K562 (cell line): ENCODE results near the gene EFCAB5. TPM values are rescaled to one million over a fixed set of nuclear protein-coding genes. Genes with fewer than 3 reads are reported as not detected.

ENCODE experiments used
- ATAC-seq: fragments of 200-7000 bp; cut with Tn5 transposase; 3 replicates; pipeline ENCODE4 v1.9.1; 2020; ENCODE audit warnings: moderate library complexity
- BruUV-seq: library from RNA; stranded (reverse); fragments of 400-500 nt; replicated peaks from 2 replicates; lab custom pipeline; 2021; lab: Mats Ljungman, UMichigan
- CTCF ChIA-PET: fragments of 300-600 bp; formaldehyde crosslinking; extraction: SDS; loops from one replicate; lab custom pipeline; 2021; ENCODE audit warnings: low intra/inter-chr PET ratio; lab: Yijun Ruan, JAX
- POLR2A ChIA-PET: fragments of 300-600, 350-650 bp; sonication (Branson Sonifier 250); formaldehyde crosslinking; extraction: SDS; loops from one replicate; lab custom pipeline; 2021; ENCODE audit warnings: antibody characterized with exemption, inconsistent platforms; lab: Yijun Ruan, JAX
- DNase-seq, 4 experiments: peaks; one replicate each; pipeline versions ENCODE4 v3.0.0 to v3.0.0-alpha.2; 2011 to 2018; ENCODE audit warnings: low spot score in 3 of 4, mixed read lengths in 3 of 4; ENCODE audit errors: extremely low read depth in 1 of 4
- FAIRE-seq: peaks from 2 replicates; lab custom pipeline; 2011; peaks lifted over from hg19 to GRCh38; lab: Jason Lieb, UNC
- H2AFZ ChIP-seq: 2 replicates; pipeline ENCODE4 v1.6.0; 2011; ENCODE audit warnings: low read depth, low read length, control low read depth, inconsistent platforms
- H3K27ac ChIP-seq: fragments of 200-600 bp; 3 replicates; pipeline ENCODE4 v1.8.0; 2011; ENCODE audit warnings: low read depth, mild to moderate bottlenecking, control low read depth, inconsistent platforms, low read length, moderate library complexity, mixed read lengths; ENCODE audit errors: extremely low read depth
- H3K27me3 ChIP-seq, 2 experiments: fragments of 300-600 bp in 1 of 2; 2 replicates in 1 of 2; 3 replicates in 1 of 2; pipeline versions ENCODE4 v1.6.0 to v1.8.0; 2011; ENCODE audit warnings: inconsistent platforms in 2 of 2, low read length in 2 of 2, mild to moderate bottlenecking in 1 of 2, mixed read lengths in 1 of 2, moderate library complexity in 1 of 2; ENCODE audit not compliant: control insufficient read depth in 2 of 2, insufficient read depth in 2 of 2
- H3K36me3 ChIP-seq: fragments of 300-600 bp; 3 replicates; pipeline ENCODE4 v1.8.0; 2011; ENCODE audit warnings: mild to moderate bottlenecking, low read length, inconsistent platforms; ENCODE audit not compliant: control insufficient read depth, insufficient read depth
- H3K4me1 ChIP-seq, 2 experiments: fragments of 200-600 bp in 1 of 2; replicated peaks in 1 of 2; 2 replicates in 1 of 2; 3 replicates in 1 of 2; pipeline versions ENCODE4 v1.5.1 to v1.8.0; 2011; ENCODE audit warnings: inconsistent platforms in 2 of 2, low read length in 2 of 2, mild to moderate bottlenecking in 1 of 2, mixed read lengths in 1 of 2, moderate library complexity in 1 of 2; ENCODE audit not compliant: control insufficient read depth in 2 of 2, insufficient read depth in 2 of 2
- H3K4me2 ChIP-seq: 2 replicates; pipeline ENCODE4 v1.6.1; 2011; ENCODE audit warnings: low read length, control low read depth, inconsistent platforms, mixed read lengths; ENCODE audit not compliant: insufficient read depth
- H3K4me3 ChIP-seq: fragments of 200-600 bp; sonication (generic), shearing (Covaris generic); 2 replicates; pipeline ENCODE4 v1.5.1; 2016; ENCODE audit warnings: control low read depth, inconsistent platforms
- H3K79me2 ChIP-seq: fragments of 200-600 bp; 3 replicates; pipeline ENCODE4 v1.8.0; 2011; ENCODE audit warnings: low read length, inconsistent platforms; ENCODE audit not compliant: control insufficient read depth, insufficient read depth
- H3K9ac ChIP-seq, 2 experiments: 2 replicates each; pipeline versions ENCODE4 v1.6.0 to v1.6.1; 2011; ENCODE audit warnings: low read depth in 2 of 2, low read length in 2 of 2, control low read depth in 1 of 2, inconsistent platforms in 1 of 2, mild to moderate bottlenecking in 1 of 2, mixed read lengths in 1 of 2; ENCODE audit not compliant: insufficient read depth in 1 of 2
- H3K9me1 ChIP-seq: one replicate; pipeline ENCODE4 v1.6.0; 2011; ENCODE audit warnings: inconsistent platforms, mild to moderate bottlenecking, low read length, moderate library complexity; ENCODE audit not compliant: control insufficient read depth, insufficient read depth
- H3K9me3 ChIP-seq: replicated peaks from 2 replicates; pipeline ENCODE4 v1.5.1; 2011; ENCODE audit warnings: low read depth, low read length, inconsistent platforms; ENCODE audit not compliant: control insufficient read depth, insufficient read depth
- H4K20me1 ChIP-seq: replicated peaks from 2 replicates; pipeline ENCODE4 v1.6.1; 2011; ENCODE audit warnings: low read length, inconsistent platforms, mixed read lengths; ENCODE audit not compliant: control insufficient read depth, insufficient read depth
- MECOM ChIP-seq: fragments of 250-450 bp; sonication (Bioruptor Pico); IDR thresholded peaks from 2 replicates; pipeline ENCODE4 v1.8.0; 2022; ENCODE audit warnings: inconsistent platforms
- MEIS2 ChIP-seq: fragments of 450-650 bp; IDR thresholded peaks from 2 replicates; pipeline ENCODE4 v1.6.1; 2014; ENCODE audit warnings: mild to moderate bottlenecking; ENCODE audit not compliant: partially characterized antibody
- RFX5 ChIP-seq: IDR thresholded peaks from 2 replicates; pipeline ENCODE4 v1.6.1; 2011; ENCODE audit warnings: low read depth, mild to moderate bottlenecking, improper control_type of control experiment, low read length
- TOE1 ChIP-seq, 2 experiments: fragments of 450-650 bp in 1 of 2; sonication (generic) in 1 of 2; formaldehyde crosslinking in 1 of 2; IDR thresholded peaks; 2 replicates each; pipeline versions ENCODE4 v1.7.1 to v1.8.0; 2016 to 2022; ENCODE audit warnings: borderline replicate concordance in 2 of 2, mild to moderate bottlenecking in 2 of 2, antibody characterized with exemption in 1 of 2, inconsistent platforms in 1 of 2, low read depth in 1 of 2, missing genetic modification reagents in 1 of 2, moderate library complexity in 1 of 2
- ZNF12 ChIP-seq: sonication (generic); formaldehyde crosslinking; IDR thresholded peaks from 2 replicates; pipeline ENCODE4 v1.4.0; 2020; ENCODE audit warnings: mild to moderate bottlenecking, missing genetic modification reagents
- ZNF24 ChIP-seq: fragments of 450-650 bp; IDR thresholded peaks from 2 replicates; pipeline ENCODE4 v1.6.1; 2016
- ZNF707 ChIP-seq: fragments of 250-450 bp; sonication (Bioruptor Pico); conservative IDR thresholded peaks from 2 replicates; pipeline ENCODE4 v1.8.0; 2022; ENCODE audit warnings: inconsistent platforms, mild to moderate bottlenecking, moderate library complexity
- WGBS: fragments of 100-300 bp; shearing (Covaris generic); methylation state at CpG from one replicate; pipeline ENCODE4 v1.1.6; 2016; ENCODE audit warnings: low coverage, mixed read lengths; ENCODE audit not compliant: insufficient coverage; ENCODE audit errors: missing lambda C conversion rate; 5-methylcytosine and 5-hydroxymethylcytosine counted together
- in situ Hi-C: fragments of 300-500 bp; cut with MboI; formaldehyde crosslinking; loops from 4 replicates; pipeline ENCODE4 v1.15.0; 2018; ENCODE audit warnings: inconsistent platforms, mixed read lengths
- intact Hi-C: fragments of 100-400 bp; cut with micrococcal nuclease; formaldehyde crosslinking; loops from 2 replicates; pipeline ENCODE4 v1.14.2; 2022
- polyA plus RNA-seq, 8 experiments: library from polyadenylated mRNA; depleted of rRNA in 4 of 8; stranded (reverse) in 5 of 8; unstranded in 3 of 8; fragments of >200 nt; fragmentation: Nextera tagmentation in 2 of 8; fragmentation: Illumina TruSeq in 1 of 8; extraction: Ambion mirVana in 2 of 8; extraction: Trizol in 1 of 8; gene quantifications; 2 replicates each; pipeline versions ENCODE4 v1.2.1 to v1.2.3, GENCODE V29; 2011 to 2014; ENCODE audit warnings: inconsistent platforms in 1 of 8, missing spikeins in 1 of 8
- total RNA-seq, 7 experiments: library from RNA; depleted of rRNA in 6 of 7; stranded (reverse); fragments of >200 nt in 6 of 7; fragmentation: Illumina TruSeq in 2 of 7; extraction: Trizol in 2 of 7; gene quantifications; 2 replicates each; pipeline versions ENCODE4 v1.2.1 to v1.2.3, GENCODE V29; 2011 to 2021; ENCODE audit warnings: low replicate concordance in 1 of 7
- TF ChIP-seq, protein P1 (sequence below), 2 experiments: IDR thresholded peaks in 1 of 2; conservative IDR thresholded peaks in 1 of 2; 2 replicates each; pipeline ENCODE4 v1.6.1; 2016; ENCODE audit warnings: low read depth in 2 of 2, mild to moderate bottlenecking in 1 of 2, missing compliant biosample characterization in 1 of 2, missing genetic modification characterization in 1 of 2, moderate library complexity in 1 of 2
- TF ChIP-seq, protein P2 (sequence below): fragments of 250-450 bp; sonication (Bioruptor Pico); IDR thresholded peaks from 2 replicates; pipeline ENCODE4 v1.4.0; 2020
- TF ChIP-seq, protein P3 (sequence below): fragments of 450-650 bp; IDR thresholded peaks from 2 replicates; pipeline ENCODE4 v1.7.1; 2018; ENCODE audit warnings: mild to moderate bottlenecking, low read depth; ENCODE audit not compliant: partially characterized antibody

EFCAB5 gene
- total and polyA plus RNA-seq, 9 of the 15 experiments (the other 6 are each of a cell fraction or from before 2014, with no cell fraction given) = 0.06 to 0.11 TPM; not detected in 7

DNA sequence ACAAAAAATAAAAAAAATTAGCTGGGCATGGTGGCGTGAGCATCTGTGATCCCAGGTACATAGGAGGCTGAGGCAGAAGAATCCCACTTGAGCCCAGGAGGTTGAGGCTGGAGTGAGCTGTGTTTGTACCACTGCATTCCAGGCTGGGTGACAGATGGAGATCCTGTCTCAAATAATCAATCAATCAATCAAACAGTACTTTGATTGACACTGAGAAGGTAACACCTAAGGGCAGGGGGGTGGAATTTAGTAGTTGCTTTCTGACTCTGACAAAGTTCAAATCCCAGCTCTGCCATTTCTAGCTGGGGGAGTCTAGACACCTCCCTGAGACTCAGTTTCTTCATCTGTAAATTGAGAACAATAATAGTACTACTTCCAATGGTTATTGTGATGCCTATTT, 23.4 kb upstream of the EFCAB5 start:
- H3K9me3 ChIP-seq = no peaks in the 10 kb centered on the region
- 100% methylated on average over 1 of the region's 1 CpG for WGBS
- H3K4me2 ChIP-seq = no peak overlapping the region
- H3K27ac ChIP-seq = no peak overlapping the region
- no TSS peak for BruUV-seq
- H3K79me2 ChIP-seq = peaks cover 3% of the 10 kb centered on the region; the same call in 1 of the 3 replicates
- no peak for DNase-seq
- H2AFZ ChIP-seq = no peak overlapping the region
- CTCF ChIA-PET = no interaction called here
- no peaks in the 10 kb centered on the region for H3K27me3 ChIP-seq
- FAIRE-seq = no peak
- H3K9me1 ChIP-seq = no peaks in the 10 kb centered on the region
- no peaks in the 10 kb centered on the region for H3K36me3 ChIP-seq
- H3K4me1 ChIP-seq = no peaks in the 10 kb centered on the region; a peak in 1 of 5 replicates
- H3K4me3 ChIP-seq = no peak overlapping the region
- POLR2A ChIA-PET = no interaction called here
- no peak for ATAC-seq
- in situ Hi-C loops (no loop called here), intact Hi-C loops (no loop called here)
- H4K20me1 ChIP-seq = no peaks in the 10 kb centered on the region
- no peak overlapping the region for H3K9ac ChIP-seq
- TF ChIP-seq RFX5 (no peak), ZNF12 (no peak), MEIS2 (peak; percentile 39), ZNF24 (no peak), TOE1 (IDR thresholded peaks at IDR 0.05; ENCODE audit: borderline replicate concordance) (no peak), TOE1 (CRISPR knock-in tag; IDR thresholded peaks at IDR 0.05; ENCODE audit: borderline replicate concordance, low read depth) (no peak), MECOM (CRISPR knock-in tag) (no peak), ZNF707 (no peak)
- TF ChIP-seq, protein P1, sequence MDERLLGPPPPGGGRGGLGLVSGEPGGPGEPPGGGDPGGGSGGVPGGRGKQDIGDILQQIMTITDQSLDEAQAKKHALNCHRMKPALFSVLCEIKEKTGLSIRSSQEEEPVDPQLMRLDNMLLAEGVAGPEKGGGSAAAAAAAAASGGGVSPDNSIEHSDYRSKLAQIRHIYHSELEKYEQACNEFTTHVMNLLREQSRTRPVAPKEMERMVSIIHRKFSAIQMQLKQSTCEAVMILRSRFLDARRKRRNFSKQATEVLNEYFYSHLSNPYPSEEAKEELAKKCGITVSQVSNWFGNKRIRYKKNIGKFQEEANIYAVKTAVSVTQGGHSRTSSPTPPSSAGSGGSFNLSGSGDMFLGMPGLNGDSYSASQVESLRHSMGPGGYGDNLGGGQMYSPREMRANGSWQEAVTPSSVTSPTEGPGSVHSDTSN (CRISPR knock-in tag; IDR thresholded peaks at IDR 0.05; ENCODE audit: low read depth) = no peak
- TF ChIP-seq, protein P1 (tag; conservative IDR thresholded peaks at IDR 0.05; ENCODE audit: low read depth) = 0 out of 2 replicates have a peak, but pooled peaks have one; percentile 32
- TF ChIP-seq, protein P2, sequence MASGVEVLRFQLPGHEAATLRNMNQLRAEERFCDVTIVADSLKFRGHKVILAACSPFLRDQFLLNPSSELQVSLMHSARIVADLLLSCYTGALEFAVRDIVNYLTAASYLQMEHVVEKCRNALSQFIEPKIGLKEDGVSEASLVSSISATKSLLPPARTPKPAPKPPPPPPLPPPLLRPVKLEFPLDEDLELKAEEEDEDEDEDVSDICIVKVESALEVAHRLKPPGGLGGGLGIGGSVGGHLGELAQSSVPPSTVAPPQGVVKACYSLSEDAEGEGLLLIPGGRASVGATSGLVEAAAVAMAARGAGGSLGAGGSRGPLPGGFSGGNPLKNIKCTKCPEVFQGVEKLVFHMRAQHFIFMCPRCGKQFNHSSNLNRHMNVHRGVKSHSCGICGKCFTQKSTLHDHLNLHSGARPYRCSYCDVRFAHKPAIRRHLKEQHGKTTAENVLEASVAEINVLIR = no peak
- TF ChIP-seq, protein P3, sequence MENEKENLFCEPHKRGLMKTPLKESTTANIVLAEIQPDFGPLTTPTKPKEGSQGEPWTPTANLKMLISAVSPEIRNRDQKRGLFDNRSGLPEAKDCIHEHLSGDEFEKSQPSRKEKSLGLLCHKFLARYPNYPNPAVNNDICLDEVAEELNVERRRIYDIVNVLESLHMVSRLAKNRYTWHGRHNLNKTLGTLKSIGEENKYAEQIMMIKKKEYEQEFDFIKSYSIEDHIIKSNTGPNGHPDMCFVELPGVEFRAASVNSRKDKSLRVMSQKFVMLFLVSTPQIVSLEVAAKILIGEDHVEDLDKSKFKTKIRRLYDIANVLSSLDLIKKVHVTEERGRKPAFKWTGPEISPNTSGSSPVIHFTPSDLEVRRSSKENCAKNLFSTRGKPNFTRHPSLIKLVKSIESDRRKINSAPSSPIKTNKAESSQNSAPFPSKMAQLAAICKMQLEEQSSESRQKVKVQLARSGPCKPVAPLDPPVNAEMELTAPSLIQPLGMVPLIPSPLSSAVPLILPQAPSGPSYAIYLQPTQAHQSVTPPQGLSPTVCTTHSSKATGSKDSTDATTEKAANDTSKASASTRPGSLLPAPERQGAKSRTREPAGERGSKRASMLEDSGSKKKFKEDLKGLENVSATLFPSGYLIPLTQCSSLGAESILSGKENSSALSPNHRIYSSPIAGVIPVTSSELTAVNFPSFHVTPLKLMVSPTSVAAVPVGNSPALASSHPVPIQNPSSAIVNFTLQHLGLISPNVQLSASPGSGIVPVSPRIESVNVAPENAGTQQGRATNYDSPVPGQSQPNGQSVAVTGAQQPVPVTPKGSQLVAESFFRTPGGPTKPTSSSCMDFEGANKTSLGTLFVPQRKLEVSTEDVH = no peak
- TF ChIP-seq, all 486 proteins: peak for 2
